Measurements from ENCODE around the gene FCHSD2.
A peak's percentile ranks its signal among the peaks of the same experiment; 100 is the strongest.
"Not testable (repeated sequence)": the region's sequence is repeated elsewhere in the genome, so short reads cannot be mapped to it uniquely, and the experiment has no call there.

FCHSD2 gene

GRCh38 chr11:73059915-73060314 is 82.2 kb downstream of the FCHSD2 start:
- no peak for DNase-seq (ENCODE audit: low spot score)

- no peak for DNase-seq (ENCODE audit: low spot score)
Measured at GRCh38 chr11:73058989-73059674, 83.0 kb downstream of the FCHSD2 start.

DNA sequence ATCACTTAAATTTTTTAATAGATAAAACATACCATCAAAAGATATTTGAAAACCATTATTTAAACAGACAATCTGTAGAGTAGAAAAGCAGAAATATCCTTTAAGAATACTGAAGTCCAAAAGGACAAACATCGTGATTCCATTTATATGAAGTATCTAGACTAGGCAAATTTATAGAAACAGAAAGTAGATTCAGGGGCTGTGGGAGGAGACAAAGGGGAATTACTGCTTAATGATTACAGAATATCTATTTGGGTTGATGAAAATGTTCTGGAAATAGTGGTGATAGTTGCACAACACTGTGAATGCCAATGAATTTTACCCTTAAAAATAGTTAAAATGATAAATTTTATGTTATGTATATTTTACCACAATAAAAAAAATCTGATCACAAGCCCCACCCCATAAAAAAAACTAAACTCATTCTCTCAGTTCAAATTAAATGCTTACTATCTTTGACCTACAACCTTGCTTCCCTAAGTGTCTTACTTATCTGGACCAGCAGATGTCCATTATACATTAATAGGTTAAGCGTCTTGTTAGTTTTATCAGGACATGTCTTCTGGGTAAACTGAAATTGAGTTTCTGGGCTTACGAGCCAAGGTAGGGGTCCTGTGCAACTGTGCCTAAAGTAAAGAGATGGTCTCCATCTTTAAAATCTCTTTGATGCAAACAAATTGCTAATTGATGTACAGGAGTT is 86.3 kb downstream of the FCHSD2 start:
- no peak for DNase-seq (ENCODE audit: low spot score)

GRCh38 chr11:73055002-73055401 is 87.1 kb downstream of the FCHSD2 start:
- DNase-seq (ENCODE audit: low spot score) = no peak

DNA sequence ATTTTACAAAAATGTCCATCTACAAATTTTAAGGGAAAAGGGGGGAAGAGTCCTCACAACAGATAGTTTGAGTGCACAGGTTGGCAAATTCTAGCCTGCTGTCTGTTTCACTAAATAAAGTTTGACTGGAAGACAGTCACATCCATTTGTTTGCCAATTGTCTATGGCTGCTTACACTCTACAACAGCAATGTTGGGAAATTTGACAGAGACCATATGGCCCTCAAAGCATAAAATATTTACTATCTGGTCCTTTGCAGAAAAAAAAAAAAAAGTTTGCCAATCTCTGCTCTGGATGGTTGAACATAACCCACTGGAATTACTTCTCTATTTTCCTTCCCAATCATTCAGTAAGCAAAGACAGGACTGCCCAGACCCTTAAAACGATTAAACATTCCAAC is 88.2 kb downstream of the FCHSD2 start:
- DNase-seq (ENCODE audit: low spot score) = no peak

DNA sequence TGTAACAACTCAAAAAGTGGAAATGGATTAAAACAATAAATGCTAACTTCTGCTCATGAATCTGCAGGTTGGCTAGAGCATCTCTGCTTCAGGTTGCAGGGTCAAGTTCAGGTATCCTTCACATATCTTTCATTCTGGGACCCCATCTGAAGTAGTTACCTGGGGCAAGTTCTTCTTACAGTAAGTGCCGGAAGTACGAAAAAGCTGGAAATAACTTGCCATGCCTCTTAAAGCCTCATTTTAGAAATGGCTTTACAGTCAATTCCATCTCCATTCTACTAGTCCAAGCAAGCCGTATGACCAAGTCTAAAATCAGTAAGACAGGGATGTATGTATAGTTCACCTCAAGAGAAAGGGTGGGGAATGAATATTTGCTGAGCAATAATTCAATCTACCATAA is 93.7 kb downstream of the FCHSD2 start:
- no peak for DNase-seq (ENCODE audit: low spot score)

GRCh38 chr11:73047773-73048371 is 94.2 kb downstream of the FCHSD2 start:
- DNase-seq (ENCODE audit: low spot score) = no peak

DNA sequence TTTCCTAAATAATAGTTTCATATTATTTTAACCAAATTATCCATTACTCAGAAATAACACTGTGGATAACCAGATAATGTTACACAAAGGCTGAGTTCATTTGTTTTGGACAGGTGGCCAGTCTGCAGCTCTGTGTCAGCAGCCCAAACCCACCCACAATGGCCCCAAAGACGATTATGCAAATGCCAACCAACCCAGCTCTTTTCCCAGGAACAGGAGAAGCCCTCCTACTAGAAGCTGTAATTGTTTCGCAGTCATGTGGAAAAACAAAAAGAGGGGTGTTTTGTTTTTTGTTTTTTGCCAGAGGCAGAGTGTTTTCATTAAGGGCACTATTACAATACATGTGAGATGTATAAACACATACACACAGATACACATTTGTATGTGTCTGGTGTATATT is 102.1 kb downstream of the FCHSD2 start:
- no peak for DNase-seq (ENCODE audit: low spot score)

GRCh38 chr11:73034777-73035176 is 107.3 kb downstream of the FCHSD2 start:
- DNase-seq (ENCODE audit: low spot score) = peak; percentile 46

DNA sequence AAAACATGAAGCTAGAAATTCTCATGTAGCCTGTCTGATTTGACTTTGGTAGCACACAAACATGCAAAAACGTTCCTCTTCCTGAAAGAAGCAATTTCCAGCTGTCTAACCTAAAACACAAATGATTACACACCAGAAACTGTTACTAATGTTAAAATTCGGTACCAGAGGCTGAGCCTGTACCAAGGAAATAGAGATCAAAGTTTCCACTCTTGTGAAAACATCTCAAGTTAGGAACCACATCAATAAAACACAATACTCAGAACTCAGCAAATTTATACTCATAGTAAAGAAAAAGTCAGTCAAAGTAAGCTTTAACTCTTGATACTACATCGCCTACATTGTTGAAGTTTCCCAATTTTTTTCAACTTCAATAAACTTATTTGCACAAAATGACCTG is 107.8 kb downstream of the FCHSD2 start:
- peak; percentile 59 for DNase-seq (ENCODE audit: low spot score)

DNA sequence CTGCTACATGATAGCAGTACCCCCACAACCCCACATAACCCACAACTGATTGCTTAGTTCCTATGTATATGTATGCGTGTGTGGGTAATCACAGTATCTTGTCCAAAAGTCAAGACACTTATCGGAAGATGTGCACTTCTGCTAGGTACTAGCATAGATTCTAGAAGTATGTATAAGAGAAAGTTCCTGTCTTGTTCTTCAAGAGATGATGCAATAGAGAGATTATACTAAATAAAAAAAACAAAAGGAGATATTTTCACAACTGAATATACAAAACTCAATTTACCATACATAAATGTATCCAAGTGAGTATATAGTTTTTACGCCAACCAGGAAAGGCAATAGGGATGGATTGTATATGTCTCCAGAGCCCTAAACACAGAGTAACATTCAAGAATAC is 112.0 kb downstream of the FCHSD2 start:
- DNase-seq (ENCODE audit: low spot score) = no peak

- DNase-seq (ENCODE audit: low spot score) = no peak
Measured at GRCh38 chr11:73029403-73029802, 112.7 kb downstream of the FCHSD2 start.

- no peak for DNase-seq (ENCODE audit: low spot score)
Measured at GRCh38 chr11:73028611-73029010, 113.5 kb downstream of the FCHSD2 start.

DNA sequence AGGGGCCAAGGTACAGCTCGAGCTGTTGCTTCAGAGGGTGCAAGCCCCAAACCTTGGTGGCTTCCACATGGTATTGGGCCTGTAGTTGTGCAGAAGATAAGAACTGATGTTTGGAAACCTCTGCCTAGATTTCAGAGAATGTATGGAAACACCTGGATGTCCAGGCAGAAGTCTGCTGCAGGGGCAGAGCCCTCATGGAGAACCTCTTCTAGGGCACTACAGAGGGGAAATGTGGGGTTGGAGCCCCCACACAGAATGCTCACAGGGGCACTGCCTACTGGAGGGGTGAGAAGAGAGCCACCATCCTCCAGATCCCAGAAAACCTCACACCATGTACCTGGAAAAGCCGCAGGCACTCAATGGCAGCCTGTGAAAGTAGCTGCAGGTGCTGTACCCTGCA is 114.3 kb downstream of the FCHSD2 start:
- DNase-seq (ENCODE audit: low spot score) = not testable (repeated sequence)

DNA sequence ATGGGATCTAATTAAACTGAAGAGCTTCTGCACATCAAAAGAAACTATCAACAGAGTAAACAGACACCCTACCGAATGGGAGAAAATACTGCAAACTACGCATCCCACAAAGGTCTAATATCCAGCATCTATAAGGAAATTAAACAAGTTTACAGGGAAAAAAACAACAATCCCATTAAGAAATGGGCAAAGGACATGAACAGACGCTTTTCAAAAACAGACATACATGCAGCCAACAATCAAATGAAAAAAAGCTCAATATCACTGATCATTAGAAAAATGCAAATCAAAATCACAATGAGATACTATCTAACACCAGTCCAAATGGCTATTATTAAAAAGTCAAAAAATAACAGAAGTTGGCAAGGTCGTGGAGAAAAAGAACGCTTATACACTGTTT is 117.5 kb downstream of the FCHSD2 start:
- DNase-seq (ENCODE audit: low spot score) = no peak

GRCh38 chr11:73019996-73020395 is 122.1 kb downstream of the FCHSD2 start:
- no peak for DNase-seq (ENCODE audit: low spot score)

GRCh38 chr11:73019449-73019848 is 122.7 kb downstream of the FCHSD2 start:
- no peak for DNase-seq (ENCODE audit: low spot score)

DNA sequence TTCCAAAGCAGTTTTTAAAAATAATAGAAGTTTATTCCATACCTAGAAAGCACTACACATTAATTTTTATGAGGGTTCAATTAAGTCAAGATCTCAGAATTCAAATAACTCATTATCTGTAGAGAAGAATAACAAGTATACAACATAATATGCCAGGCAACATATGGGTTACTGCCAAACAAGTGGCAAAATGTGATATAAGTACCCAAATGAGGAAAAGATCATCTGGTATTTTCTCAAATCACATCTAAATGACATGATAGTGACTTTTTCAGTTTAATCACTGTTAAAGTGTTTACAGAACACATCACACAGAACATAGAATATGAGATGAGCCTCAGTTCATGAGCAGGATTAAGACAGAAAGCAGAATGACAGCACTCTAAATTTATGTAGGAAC is 123.3 kb downstream of the FCHSD2 start:
- DNase-seq (ENCODE audit: low spot score) = no peak

- DNase-seq (ENCODE audit: low spot score) = no peak
Measured at GRCh38 chr11:73017024-73017751, 124.9 kb downstream of the FCHSD2 start.

GRCh38 chr11:73013021-73013420 is 129.1 kb downstream of the FCHSD2 start:
- DNase-seq (ENCODE audit: low spot score) = no peak

DNA sequence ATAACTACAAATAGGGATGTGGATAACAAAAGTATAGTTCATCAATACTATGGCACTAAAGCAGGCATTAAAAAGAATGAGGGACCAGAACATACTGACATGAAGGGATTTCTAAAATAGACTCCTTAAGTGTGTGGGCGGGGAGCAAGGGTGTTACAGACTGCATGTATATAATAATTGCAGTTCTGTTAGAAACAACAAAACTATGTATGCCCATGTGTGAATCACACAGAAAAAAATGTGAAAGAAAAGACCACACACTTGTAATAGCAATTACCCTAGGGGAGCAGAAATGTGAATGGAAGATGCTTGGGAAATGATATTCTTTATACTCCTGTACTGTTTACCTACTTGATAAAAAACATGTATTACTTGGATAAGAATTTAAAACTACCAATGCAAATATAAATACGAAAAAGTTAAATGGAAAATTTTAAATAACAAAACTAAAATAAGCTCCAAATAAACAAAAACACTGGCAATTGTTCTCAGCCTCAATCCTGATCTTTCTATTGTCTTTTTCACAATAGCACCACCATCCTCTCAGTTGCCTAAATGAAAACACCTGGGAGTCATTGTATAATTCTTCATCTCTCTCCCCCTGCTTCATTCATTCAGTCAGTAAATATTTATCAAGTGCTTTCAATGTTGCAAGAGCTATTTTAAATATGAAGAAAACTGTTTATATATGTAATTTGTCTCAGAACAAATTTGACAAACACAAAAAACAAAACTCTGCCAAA is 129.8 kb downstream of the FCHSD2 start:
- DNase-seq (ENCODE audit: low spot score) = no peak
